ENCODE measurements around the gene NPFFR1. TPM values are rescaled to one million over a fixed set of nuclear protein-coding genes. Genes with fewer than 3 reads are reported as not detected.
"Not testable (repeated sequence)": the region's sequence is repeated elsewhere in the genome, so short reads cannot be mapped to it uniquely, and the experiment has no call there.

Gene NPFFR1
- total and polyA plus RNA-seq, 4 donors, result 0.50 to 1.8 (median 1.6) TPM

GRCh38 chr10:70266056-70266455 lies 17.7 kb downstream of the NPFFR1 start:
- Histone ChIP-seq H3K4me1 (ENCODE audit: control insufficient read depth, insufficient read depth, low read length) (no peaks in the 10 kb centered on the region), H3K27me3 (ENCODE audit: control insufficient read depth, insufficient read depth, low read length) (no peaks in the 10 kb centered on the region), H3K4me3 (ENCODE audit: low read depth, low read length) (no peak overlapping the region), H3K27ac (ENCODE audit: low read depth, low read length) (no peak overlapping the region), H3K9me3 (ENCODE audit: control insufficient read depth, insufficient read depth, low read length) (no peaks in the 10 kb centered on the region), H3K36me3 (ENCODE audit: control insufficient read depth, insufficient read depth, low read length) (no peaks in the 10 kb centered on the region)
- 96% methylated on average over 7 of the region's 7 CpGs for WGBS (ENCODE audit: insufficient coverage)
- DNase-seq (ENCODE audit: low read depth in 4 of 6, low spot score in 6 of 6), result no peak

- Histone ChIP-seq H3K27ac (ENCODE audit: low read depth, low read length) (no peak overlapping the region), H3K4me1 (ENCODE audit: control insufficient read depth, insufficient read depth, low read length) (no peaks in the 10 kb centered on the region), H3K4me3 (ENCODE audit: low read depth, low read length) (no peak overlapping the region), H3K27me3 (ENCODE audit: control insufficient read depth, insufficient read depth, low read length) (no peaks in the 10 kb centered on the region), H3K9me3 (ENCODE audit: control insufficient read depth, insufficient read depth, low read length) (no peaks in the 10 kb centered on the region), H3K36me3 (ENCODE audit: control insufficient read depth, insufficient read depth, low read length) (no peaks in the 10 kb centered on the region)
- DNase-seq (ENCODE audit: low read depth in 4 of 6, low spot score in 6 of 6), result no peak
- WGBS (ENCODE audit: insufficient coverage), result 20% methylated on average over 6 of the region's 10 CpGs
Observed at GRCh38 chr10:70265032-70265689, 18.6 kb downstream of the NPFFR1 start.

DNA sequence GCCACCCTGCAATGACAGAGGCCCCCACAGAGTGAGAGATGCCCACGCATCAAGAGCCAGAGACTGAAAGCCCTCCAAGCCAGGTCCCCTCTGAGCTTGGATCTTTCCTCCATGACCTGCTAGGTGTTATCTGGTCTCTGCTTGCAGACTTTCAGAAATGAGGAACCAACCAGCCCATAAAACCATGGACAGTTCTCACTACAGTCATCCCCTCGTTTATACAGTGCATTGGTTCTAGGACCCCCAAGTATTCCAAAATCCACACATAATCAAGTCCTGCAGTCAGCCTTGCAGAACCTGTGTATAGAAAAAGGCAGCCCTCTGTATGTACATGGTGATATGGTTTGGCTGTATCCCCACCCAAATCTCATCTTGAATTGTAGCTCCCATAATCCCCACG lies 23.1 kb downstream of the NPFFR1 start:
- Histone ChIP-seq H3K9me3 (ENCODE audit: control insufficient read depth, insufficient read depth, low read length) (no peaks in the 10 kb centered on the region), H3K4me1 (ENCODE audit: control insufficient read depth, insufficient read depth, low read length) (peaks cover 6% of the 10 kb centered on the region), H3K4me3 (ENCODE audit: low read depth, low read length) (no peak overlapping the region), H3K27ac (ENCODE audit: low read depth, low read length) (no peak overlapping the region), H3K36me3 (ENCODE audit: control insufficient read depth, insufficient read depth, low read length) (no peaks in the 10 kb centered on the region), H3K27me3 (ENCODE audit: control insufficient read depth, insufficient read depth, low read length) (peaks cover 5% of the 10 kb centered on the region)
- no peak for DNase-seq (ENCODE audit: low read depth in 4 of 6, low spot score in 6 of 6)
- 100% methylated on average over 2 of the region's 3 CpGs for WGBS (ENCODE audit: insufficient coverage)

GRCh38 chr10:70260259-70260658 lies 23.5 kb downstream of the NPFFR1 start:
- Histone ChIP-seq H3K4me1 (ENCODE audit: control insufficient read depth, insufficient read depth, low read length) (peaks cover 10% of the 10 kb centered on the region), H3K4me3 (ENCODE audit: low read depth, low read length) (no peak overlapping the region), H3K36me3 (ENCODE audit: control insufficient read depth, insufficient read depth, low read length) (no peaks in the 10 kb centered on the region), H3K27ac (ENCODE audit: low read depth, low read length) (no peak overlapping the region), H3K9me3 (ENCODE audit: control insufficient read depth, insufficient read depth, low read length) (no peaks in the 10 kb centered on the region), H3K27me3 (ENCODE audit: control insufficient read depth, insufficient read depth, low read length) (peaks cover 5% of the 10 kb centered on the region)
- WGBS (ENCODE audit: insufficient coverage), result no CpG with 5 or more reads among the region's 1 CpG
- DNase-seq (ENCODE audit: low read depth in 4 of 6, low spot score in 6 of 6), result no peak

- 100% methylated on average over 1 of the region's 1 CpG for WGBS (ENCODE audit: insufficient coverage)
- no peak overlapping the region for H3K4me3 ChIP-seq (ENCODE audit: low read depth, low read length)
- H3K36me3 ChIP-seq (ENCODE audit: control insufficient read depth, insufficient read depth, low read length), result no peaks in the 10 kb centered on the region
- no peaks in the 10 kb centered on the region for H3K9me3 ChIP-seq (ENCODE audit: control insufficient read depth, insufficient read depth, low read length)
- H3K27ac ChIP-seq (ENCODE audit: low read depth, low read length), result no peak overlapping the region
- DNase-seq (ENCODE audit: low read depth in 4 of 6, low spot score in 6 of 6), result no peak
- H3K4me1 ChIP-seq (ENCODE audit: control insufficient read depth, insufficient read depth, low read length), result peaks cover 10% of the 10 kb centered on the region
- peaks cover 5% of the 10 kb centered on the region for H3K27me3 ChIP-seq (ENCODE audit: control insufficient read depth, insufficient read depth, low read length)
Observed at GRCh38 chr10:70258216-70258615, 25.6 kb downstream of the NPFFR1 start.

DNA sequence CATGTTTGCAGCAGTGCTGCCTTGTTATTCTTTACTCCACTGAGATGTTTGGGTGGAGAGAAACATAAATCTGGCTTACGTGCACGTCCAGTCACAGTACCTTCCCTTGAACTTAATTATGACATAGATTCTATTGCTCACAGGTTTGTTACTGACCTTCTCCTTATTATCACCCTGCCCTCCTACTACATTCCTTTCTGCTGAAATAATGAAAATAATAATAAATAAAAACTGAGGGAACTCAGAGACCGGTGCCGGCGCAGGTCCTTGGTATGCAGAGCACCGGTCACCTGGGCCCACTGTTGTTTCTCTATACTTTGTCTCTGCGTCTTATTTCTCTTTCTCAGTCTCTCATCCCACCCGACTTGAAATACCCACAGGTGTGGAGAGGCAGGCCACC lies 26.0 kb downstream of the NPFFR1 start:
- not testable (repeated sequence) for H3K4me3 ChIP-seq (ENCODE audit: low read depth, low read length); DNase-seq (ENCODE audit: low read depth in 4 of 6, low spot score in 6 of 6); H3K4me1 ChIP-seq (ENCODE audit: control insufficient read depth, insufficient read depth, low read length); H3K9me3 ChIP-seq (ENCODE audit: control insufficient read depth, insufficient read depth, low read length); H3K36me3 ChIP-seq (ENCODE audit: control insufficient read depth, insufficient read depth, low read length); H3K27me3 ChIP-seq (ENCODE audit: control insufficient read depth, insufficient read depth, low read length); H3K27ac ChIP-seq (ENCODE audit: low read depth, low read length)
- 90% methylated on average over 6 of the region's 8 CpGs for WGBS (ENCODE audit: insufficient coverage)

DNA sequence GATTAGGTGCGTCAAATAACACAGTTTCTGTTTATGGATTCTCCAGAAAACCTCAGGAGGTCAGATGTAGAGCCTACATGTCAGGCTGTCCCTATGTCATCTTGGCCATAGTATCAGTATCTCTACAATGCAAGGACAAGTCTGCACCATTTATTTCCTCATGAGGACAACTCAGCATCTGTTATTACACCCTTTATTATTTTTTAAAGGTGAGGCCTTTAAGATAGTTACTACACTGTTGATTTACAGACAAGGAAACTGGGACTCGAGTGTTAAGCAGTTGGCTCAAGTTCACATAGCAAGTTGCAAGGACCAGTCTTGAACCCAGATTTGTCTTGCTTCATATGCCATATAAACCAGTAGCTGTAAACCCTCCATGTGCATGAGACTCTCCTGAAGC lies 27.3 kb downstream of the NPFFR1 start:
- Histone ChIP-seq H3K27ac (ENCODE audit: low read depth, low read length) (no peak overlapping the region), H3K27me3 (ENCODE audit: control insufficient read depth, insufficient read depth, low read length) (peaks cover 5% of the 10 kb centered on the region), H3K4me1 (ENCODE audit: control insufficient read depth, insufficient read depth, low read length) (peaks cover 11% of the 10 kb centered on the region), H3K36me3 (ENCODE audit: control insufficient read depth, insufficient read depth, low read length) (no peaks in the 10 kb centered on the region), H3K4me3 (ENCODE audit: low read depth, low read length) (no peak overlapping the region), H3K9me3 (ENCODE audit: control insufficient read depth, insufficient read depth, low read length) (no peaks in the 10 kb centered on the region)
- WGBS (ENCODE audit: insufficient coverage), result 92% methylated on average over 1 of the region's 2 CpGs
- no peak for DNase-seq (ENCODE audit: low read depth in 4 of 6, low spot score in 6 of 6)

DNA sequence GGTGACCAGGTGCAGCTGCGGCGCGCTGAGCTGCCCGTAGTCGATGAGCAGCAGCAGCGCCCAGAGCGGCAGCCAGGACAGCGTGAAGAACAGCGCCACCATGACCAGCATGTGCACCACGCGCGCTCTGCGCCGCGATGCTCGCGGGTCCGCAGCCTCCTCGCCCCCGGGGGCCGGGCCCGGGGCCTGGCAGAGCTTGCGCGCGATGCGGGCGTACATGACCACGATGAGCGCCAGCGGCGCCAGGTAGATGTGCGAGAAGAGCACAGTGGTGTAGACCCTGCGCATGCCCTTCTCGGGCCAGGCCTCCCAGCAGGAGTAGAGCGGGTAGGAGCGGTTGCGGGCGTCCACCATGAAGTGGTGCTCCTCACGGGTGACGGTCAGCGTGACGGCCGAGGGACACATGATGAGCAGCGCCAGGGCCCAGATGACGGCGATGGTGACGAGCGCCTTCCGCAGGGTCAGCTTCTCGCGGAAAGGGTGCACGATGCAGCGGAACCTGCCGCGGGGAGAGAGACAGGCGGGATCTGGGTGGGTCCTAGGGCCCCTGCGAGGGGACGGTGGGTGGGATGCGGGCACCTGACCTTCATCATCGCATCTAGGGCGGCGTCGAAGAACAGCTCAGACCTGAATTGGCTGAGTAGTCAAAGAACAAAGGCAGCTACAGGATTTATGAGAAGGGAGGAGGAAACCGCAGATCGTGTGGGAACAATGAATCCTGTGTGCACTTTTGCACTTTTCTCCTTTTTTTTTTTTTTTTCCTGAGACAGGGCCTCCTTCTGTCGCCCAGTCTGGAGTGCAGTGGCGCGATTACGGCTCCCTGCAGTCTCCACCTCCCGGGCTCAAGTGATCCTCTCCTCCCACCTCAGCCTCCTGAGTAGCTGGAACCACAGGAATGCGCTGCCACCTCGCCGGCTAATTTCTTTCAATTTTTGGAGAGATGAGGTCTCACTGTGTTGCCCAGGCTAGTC lies 28.2 kb downstream of the NPFFR1 start:
- Histone ChIP-seq H3K27me3 (ENCODE audit: control insufficient read depth, insufficient read depth, low read length) (peaks cover 5% of the 10 kb centered on the region), H3K4me1 (ENCODE audit: control insufficient read depth, insufficient read depth, low read length) (peaks cover 15% of the 10 kb centered on the region), H3K36me3 (ENCODE audit: control insufficient read depth, insufficient read depth, low read length) (no peaks in the 10 kb centered on the region), H3K4me3 (ENCODE audit: low read depth, low read length) (peak overlapping the region; percentile 5), H3K27ac (ENCODE audit: low read depth, low read length) (no peak overlapping the region), H3K9me3 (ENCODE audit: control insufficient read depth, insufficient read depth, low read length) (no peaks in the 10 kb centered on the region)
- 11% methylated on average over 66 of the region's 73 CpGs for WGBS (ENCODE audit: insufficient coverage)
- peak in 2 of 6 donors; percentile 43 to 76 for DNase-seq (ENCODE audit: low read depth in 4 of 6, low spot score in 6 of 6)

DNA sequence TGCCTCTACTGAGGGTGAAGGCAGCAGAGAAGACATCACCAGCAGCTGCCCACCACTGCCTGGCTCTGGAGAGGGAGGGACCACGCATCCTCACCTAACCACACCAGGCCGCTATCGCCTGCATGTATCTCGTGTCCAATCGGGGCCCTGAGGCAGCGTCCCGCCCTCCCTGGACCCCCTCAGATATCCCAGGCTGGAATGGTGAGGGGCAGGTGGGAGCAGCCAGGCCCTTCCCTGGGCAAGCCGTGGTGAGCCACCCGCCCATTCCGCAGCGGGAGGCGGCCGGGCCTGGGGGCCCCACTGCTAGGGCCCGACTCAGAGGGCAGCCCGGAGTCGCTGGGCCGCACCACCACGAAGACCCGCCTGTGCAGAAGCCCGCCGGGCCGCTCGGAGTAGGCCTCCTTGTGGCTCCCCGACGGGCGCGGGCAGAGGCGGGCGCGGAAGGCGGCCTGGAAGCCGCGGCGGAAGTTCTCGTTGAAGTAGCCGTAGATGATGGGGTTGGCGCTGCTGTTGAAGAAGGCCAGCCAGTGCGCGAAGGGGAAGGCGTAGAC lies 29.0 kb downstream of the NPFFR1 start:
- DNase-seq (ENCODE audit: low read depth in 4 of 6, low spot score in 6 of 6), result no peak
- Histone ChIP-seq H3K36me3 (ENCODE audit: control insufficient read depth, insufficient read depth, low read length) (no peaks in the 10 kb centered on the region), H3K27ac (ENCODE audit: low read depth, low read length) (no peak overlapping the region), H3K4me1 (ENCODE audit: control insufficient read depth, insufficient read depth, low read length) (peaks cover 15% of the 10 kb centered on the region), H3K4me3 (ENCODE audit: low read depth, low read length) (no peak overlapping the region), H3K9me3 (ENCODE audit: control insufficient read depth, insufficient read depth, low read length) (no peaks in the 10 kb centered on the region), H3K27me3 (ENCODE audit: control insufficient read depth, insufficient read depth, low read length) (peaks cover 5% of the 10 kb centered on the region)
- WGBS (ENCODE audit: insufficient coverage), result 47% methylated on average over 33 of the region's 40 CpGs

Measured in spinal cord (tissue), 10 donors.